IMR-90 (cell line): ENCODE data around the gene BYSL. TPM values are rescaled to one million over a fixed set of nuclear protein-coding genes. Genes with fewer than 3 reads are reported as not detected.

Experiments
- ATAC-seq: fragments of 200-7000 bp; cut with Tn5 transposase; 2 replicates; pipeline ENCODE4 v1.9.1; 2020; ENCODE audit warnings: low read depth, mild to moderate bottlenecking, moderate library complexity
- BruUV-seq: library from RNA; stranded (reverse); fragments of 400-500 nt; replicated peaks from 2 replicates; lab custom pipeline; 2021; lab: Mats Ljungman, UMichigan
- CTCF ChIA-PET: fragments of 300-600 bp; formaldehyde crosslinking; extraction: SDS; loops from one replicate; lab custom pipeline; 2021; ENCODE audit warnings: antibody characterized with exemption; lab: Yijun Ruan, JAX
- POLR2A ChIA-PET: fragments of 300-600 bp; sonication (Branson Sonifier 250); formaldehyde crosslinking; loops from one replicate; lab custom pipeline; 2022; ENCODE audit warnings: antibody characterized with exemption; ENCODE audit not compliant: unreplicated experiment; lab: Charles Lee
- DNase-seq: peaks from one replicate; pipeline ENCODE4 v3.0.0; 2013
- H2AFZ ChIP-seq: replicated peaks from 2 replicates; pipeline ENCODE3; 2013; ENCODE audit warnings: low read length, mild to moderate bottlenecking; ENCODE audit not compliant: poor library complexity
- H2AK5ac ChIP-seq: 2 replicates; pipeline ENCODE4 v1.6.1; 2013; ENCODE audit warnings: low read depth, low read length, inconsistent platforms
- H2AK9ac ChIP-seq: replicated peaks from 2 replicates; pipeline ENCODE3; 2013; ENCODE audit warnings: mild to moderate bottlenecking, low read depth, low read length, moderate library complexity; ENCODE audit not compliant: poor library complexity
- H2BK120ac ChIP-seq: 2 replicates; pipeline ENCODE4 v1.6.1; 2013; ENCODE audit warnings: low read depth, low read length, inconsistent platforms
- H2BK15ac ChIP-seq: 3 replicates; pipeline ENCODE4 v1.6.1; 2013; ENCODE audit warnings: low read depth, low read length, inconsistent platforms
- H2BK20ac ChIP-seq: 2 replicates; pipeline ENCODE4 v1.6.1; 2013; ENCODE audit warnings: low read depth, mild to moderate bottlenecking, inconsistent platforms, low read length, moderate library complexity
- H2BK5ac ChIP-seq: 2 replicates; pipeline ENCODE4 v1.6.1; 2013; ENCODE audit warnings: mild to moderate bottlenecking, low read depth, low read length, inconsistent platforms; ENCODE audit not compliant: poor library complexity, severe bottlenecking
- H3K14ac ChIP-seq: replicated peaks from 2 replicates; pipeline ENCODE4 v1.6.1; 2013; ENCODE audit warnings: low read depth, low read length, inconsistent platforms
- H3K18ac ChIP-seq: 2 replicates; pipeline ENCODE4 v1.6.1; 2013; ENCODE audit warnings: low read depth, low read length, control low read depth
- H3K23ac ChIP-seq: 2 replicates; pipeline ENCODE4 v1.6.1; 2013; ENCODE audit warnings: low read depth, low read length, inconsistent platforms
- H3K27ac ChIP-seq: 2 replicates; pipeline ENCODE4 v1.5.1; 2013; ENCODE audit warnings: mild to moderate bottlenecking, control low read depth, low read length; ENCODE audit not compliant: insufficient read depth
- H3K27me3 ChIP-seq: 2 replicates; pipeline ENCODE4 v1.6.1; 2013; ENCODE audit warnings: low read length; ENCODE audit not compliant: control insufficient read depth, insufficient read depth
- H3K36me3 ChIP-seq: 2 replicates; pipeline ENCODE4 v1.6.1; 2013; ENCODE audit warnings: low read length, mixed read lengths; ENCODE audit not compliant: control insufficient read depth, insufficient read depth
- H3K4ac ChIP-seq: 2 replicates; pipeline ENCODE4 v1.6.1; 2013; ENCODE audit warnings: low read depth, low read length, inconsistent platforms
- H3K4me1 ChIP-seq: 2 replicates; pipeline ENCODE4 v1.6.1; 2013; ENCODE audit warnings: low read length, mixed read lengths; ENCODE audit not compliant: control insufficient read depth, insufficient read depth
- H3K4me2 ChIP-seq: 2 replicates; pipeline ENCODE4 v1.6.1; 2013; ENCODE audit warnings: low read depth, mild to moderate bottlenecking, control low read depth, low read length, moderate library complexity
- H3K4me3 ChIP-seq: 2 replicates; pipeline ENCODE4 v1.5.1; 2013; ENCODE audit warnings: low read depth, mild to moderate bottlenecking, control low read depth, low read length, moderate library complexity; ENCODE audit not compliant: insufficient read depth
- H3K56ac ChIP-seq: 2 replicates; pipeline ENCODE4 v1.6.1; 2013; ENCODE audit warnings: low read length, inconsistent platforms; ENCODE audit not compliant: insufficient read depth; ENCODE audit errors: extremely low read depth
- H3K79me1 ChIP-seq, 2 experiments: 2 replicates each; pipeline ENCODE4 v1.6.1; 2013; ENCODE audit warnings: low read length in 2 of 2, inconsistent platforms in 1 of 2, low read depth in 1 of 2
- H3K9ac ChIP-seq: 2 replicates; pipeline ENCODE4 v1.6.1; 2013; ENCODE audit warnings: low read depth, low read length, control low read depth
- H3K9me1 ChIP-seq: 2 replicates; pipeline ENCODE4 v1.6.1; 2013; ENCODE audit warnings: low read length, inconsistent platforms; ENCODE audit not compliant: insufficient read depth
- H3K9me3 ChIP-seq: 2 replicates; pipeline ENCODE4 v1.6.1; 2013; ENCODE audit warnings: low read length; ENCODE audit not compliant: control insufficient read depth, insufficient read depth
- H4K20me1 ChIP-seq: 2 replicates; pipeline ENCODE4 v1.6.1; 2013; ENCODE audit warnings: low read length, inconsistent platforms; ENCODE audit not compliant: insufficient read depth
- H4K5ac ChIP-seq: 2 replicates; pipeline ENCODE4 v1.6.1; 2013; ENCODE audit warnings: mild to moderate bottlenecking, low read depth, low read length, control low read depth
- H4K8ac ChIP-seq, 2 experiments: 2 replicates each; pipeline ENCODE4 v1.6.1; 2013; ENCODE audit warnings: low read depth in 2 of 2, low read length in 2 of 2, control low read depth in 1 of 2, inconsistent platforms in 1 of 2
- H4K91ac ChIP-seq: 2 replicates; pipeline ENCODE4 v1.6.1; 2013; ENCODE audit warnings: low read depth, low read length, inconsistent platforms; ENCODE audit not compliant: insufficient read depth
- BHLHE40 ChIP-seq: fragments of 150-350 bp; IDR thresholded peaks from 2 replicates; pipeline ENCODE4 v1.6.1; 2016; ENCODE audit warnings: mild to moderate bottlenecking, low read depth, low read length
- CEBPB ChIP-seq: IDR thresholded peaks from 2 replicates; pipeline ENCODE4 v1.6.1; 2012; ENCODE audit warnings: low read depth, low read length, improper control_type of control experiment
- CHD1 ChIP-seq: IDR thresholded peaks from 2 replicates; pipeline ENCODE4 v1.6.1; 2012; ENCODE audit warnings: low read depth, low read length, improper control_type of control experiment
- MAFK ChIP-seq: IDR thresholded peaks from 2 replicates; pipeline ENCODE4 v1.6.1; 2012; ENCODE audit warnings: low read depth, low read length, improper control_type of control experiment
- MAZ ChIP-seq: IDR thresholded peaks from 2 replicates; pipeline ENCODE4 v1.6.1; 2012; ENCODE audit warnings: low read depth, mild to moderate bottlenecking, low read length, improper control_type of control experiment, moderate library complexity, borderline replicate concordance
- MXI1 ChIP-seq: IDR thresholded peaks from 2 replicates; pipeline ENCODE4 v1.6.1; 2012; ENCODE audit warnings: low read depth, mild to moderate bottlenecking, low read length, moderate library complexity, borderline replicate concordance
- POLR2A ChIP-seq: IDR thresholded peaks from 2 replicates; pipeline ENCODE4 v1.6.1; 2012; ENCODE audit warnings: mild to moderate bottlenecking, low read depth, low read length
- RAD21 ChIP-seq: IDR thresholded peaks from 2 replicates; pipeline ENCODE4 v1.6.1; 2012; ENCODE audit warnings: low read length, improper control_type of control experiment
- RCOR1 ChIP-seq: IDR thresholded peaks from 2 replicates; pipeline ENCODE4 v1.6.1; 2012; ENCODE audit warnings: mild to moderate bottlenecking, low read length, improper control_type of control experiment; ENCODE audit not compliant: insufficient replicate concordance
- SMC3 ChIP-seq: fragments of 150-350 bp; IDR thresholded peaks from 2 replicates; pipeline ENCODE4 v1.6.1; 2016; ENCODE audit warnings: low read depth, mild to moderate bottlenecking, antibody characterized with exemption, low read length, moderate library complexity
- WGBS, 2 experiments: methylation state at CpG; one replicate each; pipeline versions ENCODE4 v1.1.5 to v1.1.7; 2013; ENCODE audit warnings: missing lambda C conversion rate in 2 of 2; ENCODE audit not compliant: insufficient read length in 1 of 2; ENCODE audit errors: extremely low coverage in 2 of 2; 5-methylcytosine and 5-hydroxymethylcytosine counted together
- dilution Hi-C: fragments of 300-500 bp; cut with HindIII; formaldehyde crosslinking; loops from one replicate; pipeline ENCODE4 v1.14.3; 2018; ENCODE audit warnings: low sequenced_read_pairs; ENCODE audit not compliant: unreplicated experiment
- in situ Hi-C: fragments of 300-500 bp; cut with MboI; formaldehyde crosslinking; loops from 3 replicates; pipeline ENCODE4 v1.14.3; 2019; ENCODE audit warnings: low sequenced_read_pairs, inconsistent platforms, mixed read lengths
- intact Hi-C: fragments of 100-400 bp; cut with micrococcal nuclease; formaldehyde crosslinking; loops from 2 replicates; pipeline ENCODE4 v1.10.0; 2022
- polyA plus RNA-seq, 3 experiments: library from polyadenylated mRNA; depleted of rRNA; stranded (reverse); fragments of >200 nt; gene quantifications; 2 replicates each; pipeline ENCODE4 v1.2.3, GENCODE V29; 2012; ENCODE audit warnings: low replicate concordance in 1 of 3
- total RNA-seq: library from RNA; depleted of rRNA; stranded (reverse); fragments of >200 nt; gene quantifications from 2 replicates; pipeline ENCODE4 v1.2.3, GENCODE V29; 2012
- TF ChIP-seq, protein P1 (sequence below): fragments of 150-350 bp; IDR thresholded peaks from 2 replicates; pipeline ENCODE4 v1.6.1; 2017; ENCODE audit warnings: mild to moderate bottlenecking, antibody characterized with exemption, low read length, low read depth
- TF ChIP-seq, protein P2 (sequence below): fragments of 150-350 bp; IDR thresholded peaks from 2 replicates; pipeline ENCODE4 v1.6.1; 2016; ENCODE audit warnings: low read depth, mild to moderate bottlenecking, low read length, moderate library complexity, borderline replicate concordance
- TF ChIP-seq, protein P3 (sequence below): conservative IDR thresholded peaks from 2 replicates; pipeline ENCODE4 v1.5.1; 2012; ENCODE audit warnings: mild to moderate bottlenecking, low read depth, low read length, improper control_type of control experiment

BYSL gene
- total and polyA plus RNA-seq, 2 of the 4 experiments (the other 2 are of a cell fraction): 26.7 to 36.3 TPM

DNA sequence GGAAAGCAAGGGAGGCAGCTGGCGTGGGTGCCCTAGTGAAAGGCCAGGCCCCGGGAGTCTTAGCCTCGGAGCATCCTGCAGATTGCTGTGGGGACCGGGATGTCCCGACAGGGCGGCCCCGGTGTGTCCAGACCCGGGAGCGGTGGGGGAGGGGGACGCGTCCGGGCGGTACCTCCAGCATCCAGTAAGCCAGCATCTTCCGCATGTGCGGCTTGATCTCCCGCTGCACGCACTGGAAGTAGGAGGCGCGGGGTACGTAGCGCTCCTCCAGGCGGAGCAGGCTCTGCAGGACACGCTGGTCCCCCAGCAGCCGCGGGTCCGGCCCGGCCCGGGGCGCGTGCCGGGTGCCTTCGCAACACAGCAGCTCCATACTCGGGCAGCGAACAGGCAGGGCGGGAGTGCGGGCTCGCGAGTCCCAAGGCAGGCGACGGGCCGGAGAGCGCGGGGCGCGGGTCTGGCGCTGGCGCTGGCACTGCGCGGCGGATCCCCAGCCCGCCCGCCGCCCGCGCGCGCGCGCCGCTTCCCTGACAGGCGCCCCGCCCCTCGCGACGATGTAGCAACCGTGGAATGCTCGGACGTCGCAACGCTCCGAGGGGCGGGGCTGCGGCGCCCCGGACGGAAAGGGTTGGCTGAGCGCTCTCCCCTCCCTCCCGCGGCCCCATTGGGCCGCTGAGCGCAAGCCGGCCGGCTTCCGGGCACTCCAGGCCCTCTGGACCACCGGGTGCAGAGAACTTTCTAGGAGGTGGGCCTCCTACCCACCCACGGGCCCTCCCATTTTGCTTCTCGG, 20.2 kb downstream of the BYSL start, which contains the start of gene CCND3:
Gene CCND3 (minus strand): TSS at position 529 of the 787 bp plus-strand sequence. CDS start 159 bp downstream, at position 370.
- ATAC-seq: peak; percentile 92
- DNase-seq: peak; percentile 91
- H3K27ac ChIP-seq: peak within 1 kb of the TSS; percentile 76
- peak within 1 kb of the TSS; percentile 62 to 89 for H4K8ac ChIP-seq
- no peaks in the 10 kb centered on the region for H3K9me3 ChIP-seq
- peak within 1 kb of the TSS; percentile 94 for H2AK5ac ChIP-seq
- H3K23ac ChIP-seq: peak within 1 kb of the TSS; percentile 98
- dilution Hi-C loops (no loop called here), intact Hi-C loops (loop anchor here (1.0 kb wide), 1 partner anchor 103 kb away; no protein-coding TSS in a partner anchor), in situ Hi-C loops (no loop called here)
- H4K20me1 ChIP-seq: peaks cover 34% of the 10 kb centered on the region
- H3K79me1 ChIP-seq: peaks cover 9 to 47% of the 10 kb centered on the region in 2 experiments; a peak in 3 of 4 replicates
- H2AFZ ChIP-seq: peak within 1 kb of the TSS; percentile 95
- H2BK120ac ChIP-seq: peak within 1 kb of the TSS; percentile 65
- peak within 1 kb of the TSS; percentile 79 for H2BK5ac ChIP-seq
- H2BK15ac ChIP-seq: peak within 1 kb of the TSS; percentile 74; the same call in 1 of the 3 replicates
- H4K5ac ChIP-seq: peak within 1 kb of the TSS; percentile 56
- H2BK20ac ChIP-seq: peak within 1 kb of the TSS; percentile 50; the same call in 1 of the 2 replicates
- H3K56ac ChIP-seq: peak within 1 kb of the TSS; percentile 74
- H3K9me1 ChIP-seq: peaks cover 16% of the 10 kb centered on the region; the same call in 1 of the 2 replicates
- H3K14ac ChIP-seq: peak within 1 kb of the TSS; percentile 97
- H4K91ac ChIP-seq: peak within 1 kb of the TSS; percentile 76
- peak within 1 kb of the TSS; percentile 89 for H3K4ac ChIP-seq
- no peaks in the 10 kb centered on the region for H3K27me3 ChIP-seq
- peak within 1 kb of the TSS; percentile 34 for H3K18ac ChIP-seq
- CTCF ChIA-PET: interaction anchor here (0.6 kb wide), 1 partner anchor 46 kb away, joined by 3 read pairs; no protein-coding TSS in a partner anchor
- H3K9ac ChIP-seq: peak within 1 kb of the TSS; percentile 80
- H3K4me2 ChIP-seq: peak within 1 kb of the TSS; percentile 91
- H3K4me3 ChIP-seq: peak within 1 kb of the TSS; percentile 84
- POLR2A ChIA-PET: no interaction called here
- peak within 1 kb of the TSS; percentile 99 for H2AK9ac ChIP-seq
- H3K4me1 ChIP-seq: peaks cover 27% of the 10 kb centered on the region
- 0% methylated on average over 44 of the region's 87 CpGs; no CpG with 5 or more reads in 1 of the 2 experiments for WGBS, 2 experiments
- H3K36me3 ChIP-seq: peaks cover 6% of the 10 kb centered on the region
- BruUV-seq: no TSS peak
- TF ChIP-seq MXI1 (peak; percentile 85; the same call in 1 of the 2 replicates), CEBPB (peak; percentile 92), SMC3 (no peak), POLR2A (no peak; the same call in 1 of the 2 replicates), CHD1 (no peak), BHLHE40 (no peak), MAZ (peak; percentile 96; the same call in 1 of the 2 replicates), MAFK (no peak), RCOR1 (no peak), RAD21 (no peak)
- TF ChIP-seq, protein P1, sequence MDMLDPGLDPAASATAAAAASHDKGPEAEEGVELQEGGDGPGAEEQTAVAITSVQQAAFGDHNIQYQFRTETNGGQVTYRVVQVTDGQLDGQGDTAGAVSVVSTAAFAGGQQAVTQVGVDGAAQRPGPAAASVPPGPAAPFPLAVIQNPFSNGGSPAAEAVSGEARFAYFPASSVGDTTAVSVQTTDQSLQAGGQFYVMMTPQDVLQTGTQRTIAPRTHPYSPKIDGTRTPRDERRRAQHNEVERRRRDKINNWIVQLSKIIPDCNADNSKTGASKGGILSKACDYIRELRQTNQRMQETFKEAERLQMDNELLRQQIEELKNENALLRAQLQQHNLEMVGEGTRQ: no peak
- TF ChIP-seq, protein P2, sequence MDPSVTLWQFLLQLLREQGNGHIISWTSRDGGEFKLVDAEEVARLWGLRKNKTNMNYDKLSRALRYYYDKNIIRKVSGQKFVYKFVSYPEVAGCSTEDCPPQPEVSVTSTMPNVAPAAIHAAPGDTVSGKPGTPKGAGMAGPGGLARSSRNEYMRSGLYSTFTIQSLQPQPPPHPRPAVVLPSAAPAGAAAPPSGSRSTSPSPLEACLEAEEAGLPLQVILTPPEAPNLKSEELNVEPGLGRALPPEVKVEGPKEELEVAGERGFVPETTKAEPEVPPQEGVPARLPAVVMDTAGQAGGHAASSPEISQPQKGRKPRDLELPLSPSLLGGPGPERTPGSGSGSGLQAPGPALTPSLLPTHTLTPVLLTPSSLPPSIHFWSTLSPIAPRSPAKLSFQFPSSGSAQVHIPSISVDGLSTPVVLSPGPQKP: no peak
- TF ChIP-seq, protein P3, sequence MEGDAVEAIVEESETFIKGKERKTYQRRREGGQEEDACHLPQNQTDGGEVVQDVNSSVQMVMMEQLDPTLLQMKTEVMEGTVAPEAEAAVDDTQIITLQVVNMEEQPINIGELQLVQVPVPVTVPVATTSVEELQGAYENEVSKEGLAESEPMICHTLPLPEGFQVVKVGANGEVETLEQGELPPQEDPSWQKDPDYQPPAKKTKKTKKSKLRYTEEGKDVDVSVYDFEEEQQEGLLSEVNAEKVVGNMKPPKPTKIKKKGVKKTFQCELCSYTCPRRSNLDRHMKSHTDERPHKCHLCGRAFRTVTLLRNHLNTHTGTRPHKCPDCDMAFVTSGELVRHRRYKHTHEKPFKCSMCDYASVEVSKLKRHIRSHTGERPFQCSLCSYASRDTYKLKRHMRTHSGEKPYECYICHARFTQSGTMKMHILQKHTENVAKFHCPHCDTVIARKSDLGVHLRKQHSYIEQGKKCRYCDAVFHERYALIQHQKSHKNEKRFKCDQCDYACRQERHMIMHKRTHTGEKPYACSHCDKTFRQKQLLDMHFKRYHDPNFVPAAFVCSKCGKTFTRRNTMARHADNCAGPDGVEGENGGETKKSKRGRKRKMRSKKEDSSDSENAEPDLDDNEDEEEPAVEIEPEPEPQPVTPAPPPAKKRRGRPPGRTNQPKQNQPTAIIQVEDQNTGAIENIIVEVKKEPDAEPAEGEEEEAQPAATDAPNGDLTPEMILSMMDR: no peak
